Psoas muscle (tissue), 8 donors: ENCODE measurements around the gene SHANK1. TPM values are rescaled to one million over a fixed set of nuclear protein-coding genes. Genes with fewer than 3 reads are reported as not detected.
"Not testable (repeated sequence)": the region's sequence is repeated elsewhere in the genome, so short reads cannot be mapped to it uniquely, and the experiment has no call there.

Source experiments
- ATAC-seq, 4 donors: fragments of 200-7000 bp; cut with Tn5 transposase; one replicate each; pipeline ENCODE4 v1.9.1; 2020; ENCODE audit warnings: moderate library complexity in 3 of 4, mild to moderate bottlenecking in 2 of 4
- DNase-seq, 2 donors: peaks; one replicate each; pipeline ENCODE4 v3.0.0-alpha.2; 2020
- H3K27ac ChIP-seq: fragments of 200-600 bp; one replicate; pipeline ENCODE4 v1.8.0; 2022
- H3K27me3 ChIP-seq, 3 donors: fragments of 200-600 bp in 1 of 3; one replicate each; pipeline versions ENCODE4 v1.6.1 to v1.8.0; 2013 to 2022; ENCODE audit warnings: low read length in 2 of 3, mild to moderate bottlenecking in 2 of 3, moderate library complexity in 1 of 3; ENCODE audit not compliant: insufficient read depth in 3 of 3
- H3K36me3 ChIP-seq, 2 donors: fragments of 200-600 bp in 1 of 2; one replicate each; pipeline versions ENCODE4 v1.6.1 to v1.8.0; 2013 to 2022; ENCODE audit warnings: low read depth in 1 of 2, mild to moderate bottlenecking in 1 of 2, moderate library complexity in 1 of 2; ENCODE audit not compliant: insufficient read depth in 1 of 2
- H3K4me1 ChIP-seq: fragments of 200-600 bp; one replicate; pipeline ENCODE4 v1.8.0; 2022
- H3K4me3 ChIP-seq: fragments of 200-600 bp; one replicate; pipeline ENCODE4 v1.8.0; 2022; ENCODE audit warnings: mild to moderate bottlenecking
- H3K9me3 ChIP-seq: fragments of 200-600 bp; one replicate; pipeline ENCODE4 v1.8.0; 2022
- WGBS, 3 donors: extraction: QIAGEN DNeasy Blood & Tissue Kit; methylation state at CpG; one replicate each; pipeline versions ENCODE4 v1.1.6 to v1.1.7; 2013; 5-methylcytosine and 5-hydroxymethylcytosine counted together
- intact Hi-C, 2 donors: fragments of 100-400 bp; cut with DNase I; formaldehyde crosslinking; loops; one replicate each; pipeline versions ENCODE4 v1.11.0 to v1.14.2; 2022
- polyA plus RNA-seq, 3 donors: library from polyadenylated mRNA; stranded (reverse); fragments of 200-250 nt; gene quantifications; one replicate each; pipeline ENCODE4 v1.2.3, GENCODE V29; 2013
- total RNA-seq, 4 donors: library from RNA; stranded (reverse); fragmentation: NEBNext Ultra II Directional in 2 of 4; extraction: Animal tissue kit (Norgen Biotek cat#: 25700) in 2 of 4; gene quantifications; one replicate each; pipeline versions ENCODE4 v1.2.1 to v1.2.4, GENCODE V29; 2021 to 2023
- donor health status: healthy with polysubstance abuse.
- donor health status: DM: no; HTN: no; CAD: no; lungs with moderate emphysema.
- donor health status: Bipolar disorder and iron deficiency.
- donor health status: healthy.
- donor health status: DM: yes; HTN: yes; CAD: no.
- donor health status: DM: no; HTN: no; CAD: no.
- donor health status: DM: no; HTN: no; CAD: no.
- donor health status: DM: yes; HTN: yes; CAD: no.

SHANK1 gene
- total and polyA plus RNA-seq, 7 donors: 0.14 to 1.3 (median 0.39) TPM; not detected in 2

GRCh38 chr19:50612504-50613404 lies 106.8 kb downstream of the SHANK1 start:
- H3K27ac ChIP-seq, H3K4me3 ChIP-seq, intact Hi-C loops, DNase-seq, ATAC-seq, H3K36me3 ChIP-seq, H3K9me3 ChIP-seq, H3K27me3 ChIP-seq, H3K4me1 ChIP-seq: not testable (repeated sequence)
- 58 to 69% (median 68%) methylated on average over 11 of the region's 11 CpGs for WGBS, 3 donors

Other genes starting within 250 kb of the SHANK1 start
- 10 to 100 TPM; 32.6 to 47.5 (median 43.3) TPM for gene EMC10, start 243.3 kb downstream of the SHANK1 start, total RNA-seq
- 10 to 100 TPM; 33.1 to 37.6 (median 34.2) TPM for gene EMC10, start 243.3 kb downstream of the SHANK1 start, polyA plus RNA-seq
- 1 to 10 TPM; 1.2 to 5.3 (median 4.7) TPM for gene GARIN5A, start 243.0 kb downstream of the SHANK1 start, total RNA-seq
- gene GARIN5A, start 243.0 kb downstream of the SHANK1 start, polyA plus RNA-seq: 1 to 10 TPM; 1.3 to 2.7 (median 1.3) TPM
- gene JOSD2, start 208.6 kb downstream of the SHANK1 start, total RNA-seq: 10 to 100 TPM; 28.5 to 41.0 (median 37.4) TPM
- gene JOSD2, start 208.6 kb downstream of the SHANK1 start, polyA plus RNA-seq: 10 to 100 TPM; 51.9 to 87.2 (median 86.2) TPM
- not detected for gene ASPDH, start 205.9 kb downstream of the SHANK1 start, total RNA-seq
- gene ASPDH, start 205.9 kb downstream of the SHANK1 start, polyA plus RNA-seq: not detected
- gene LRRC4B, start 151.4 kb downstream of the SHANK1 start, total RNA-seq: 1 to 10 TPM in 1 of 4 donors, under 1 TPM in 3; 0.19 to 1.0 (median 0.31) TPM
- under 1 TPM; 0.04 to 0.47 (median 0.32) TPM for gene LRRC4B, start 151.4 kb downstream of the SHANK1 start, polyA plus RNA-seq
- gene SYT3, start 79.9 kb downstream of the SHANK1 start, total RNA-seq: under 1 TPM in 1 of 4 donors, not detected in 3; 0.26 TPM
- under 1 TPM in 2 of 3 donors, not detected in 1; 0.07 to 0.12 TPM for gene SYT3, start 79.9 kb downstream of the SHANK1 start, polyA plus RNA-seq
- gene C19orf81, start 70.4 kb downstream of the SHANK1 start, total RNA-seq: 1 to 10 TPM in 1 of 4 donors, under 1 TPM in 2, not detected in 1; 0.50 to 1.8 (median 0.54) TPM
- gene C19orf81, start 70.4 kb downstream of the SHANK1 start, polyA plus RNA-seq: 1 to 10 TPM in 1 of 3 donors, not detected in 2; 1.5 TPM
- gene CLEC11A, start 3.6 kb upstream of the SHANK1 start, total RNA-seq: 1 to 10 TPM; 1.6 to 4.5 (median 1.8) TPM
- 1 to 10 TPM in 1 of 3 donors, under 1 TPM in 2; 0.83 to 4.0 (median 0.83) TPM for gene CLEC11A, start 3.6 kb upstream of the SHANK1 start, polyA plus RNA-seq
- gene GPR32, start 50.7 kb upstream of the SHANK1 start, total RNA-seq: not detected
- gene GPR32, start 50.7 kb upstream of the SHANK1 start, polyA plus RNA-seq: not detected
- not detected for gene ACP4, start 70.6 kb upstream of the SHANK1 start, total RNA-seq
- gene ACP4, start 70.6 kb upstream of the SHANK1 start, polyA plus RNA-seq: not detected
- gene KLK1, start 104.0 kb upstream of the SHANK1 start, total RNA-seq: under 1 TPM in 2 of 4 donors, not detected in 2; 0.32 to 0.34 TPM
- gene KLK1, start 104.0 kb upstream of the SHANK1 start, polyA plus RNA-seq: under 1 TPM in 2 of 3 donors, not detected in 1; 0.08 to 0.48 TPM
- not detected for gene KLK15, start 113.8 kb upstream of the SHANK1 start, total RNA-seq
- not detected for gene KLK15, start 113.8 kb upstream of the SHANK1 start, polyA plus RNA-seq
- not detected for gene KLK3, start 135.1 kb upstream of the SHANK1 start, total RNA-seq
- not detected for gene KLK3, start 135.1 kb upstream of the SHANK1 start, polyA plus RNA-seq
- gene KLK2, start 153.6 kb upstream of the SHANK1 start, total RNA-seq: not detected
- not detected for gene KLK2, start 153.6 kb upstream of the SHANK1 start, polyA plus RNA-seq
- not detected for gene KLK4, start 191.6 kb upstream of the SHANK1 start, total RNA-seq
- gene KLK4, start 191.6 kb upstream of the SHANK1 start, polyA plus RNA-seq: not detected
- not detected for gene KLK5, start 233.2 kb upstream of the SHANK1 start, total RNA-seq
- gene KLK5, start 233.2 kb upstream of the SHANK1 start, polyA plus RNA-seq: under 1 TPM in 1 of 3 donors, not detected in 2; 0.05 TPM
- not detected for gene KLK6, start 249.8 kb upstream of the SHANK1 start, total RNA-seq
- gene KLK6, start 249.8 kb upstream of the SHANK1 start, polyA plus RNA-seq: under 1 TPM in 1 of 3 donors, not detected in 2; 0.04 TPM